A673 (cell line): ENCODE measurements around the gene HNF4A. TPM values are rescaled to one million over a fixed set of nuclear protein-coding genes. Genes with fewer than 3 reads are reported as not detected.

Experiments
- BruUV-seq: library from RNA; stranded (reverse); fragments of 400-500 nt; replicated peaks from 2 replicates; lab custom pipeline; 2021; lab: Mats Ljungman, UMichigan
- CTCF ChIA-PET: fragments of 300-600 bp; sonication (Branson Sonifier 250); formaldehyde crosslinking; loops from one replicate; lab custom pipeline; 2022; ENCODE audit warnings: antibody characterized with exemption; lab: Charles Lee
- POLR2A ChIA-PET: fragments of 300-600 bp; sonication (Branson Sonifier 250); formaldehyde crosslinking; loops from one replicate; lab custom pipeline; 2022; ENCODE audit warnings: antibody characterized with exemption; ENCODE audit not compliant: low non-redundant PET; lab: Charles Lee
- DNase-seq: peaks from one replicate; pipeline ENCODE4 v3.0.0-alpha.2; 2015; ENCODE audit warnings: low spot score
- H3K27ac ChIP-seq: fragments of 200-600 bp; sonication (generic); 2 replicates; pipeline ENCODE4 v1.5.1; 2016; ENCODE audit warnings: mixed run types, low read depth, mild to moderate bottlenecking, mixed read lengths, antibody characterized with exemption, low read length; ENCODE audit not compliant: poor library complexity, severe bottlenecking
- H3K27me3 ChIP-seq: fragments of 200-600 bp; sonication (generic); replicated peaks from 2 replicates; pipeline ENCODE4 v1.6.1; 2017; ENCODE audit warnings: mixed run types, low read depth, mild to moderate bottlenecking, mixed read lengths, antibody characterized with exemption, low read length; ENCODE audit not compliant: insufficient read depth, poor library complexity
- H3K36me3 ChIP-seq: fragments of 200-600 bp; sonication (generic); 2 replicates; pipeline ENCODE4 v1.6.1; 2016; ENCODE audit warnings: mixed run types, mild to moderate bottlenecking, mixed read lengths, antibody characterized with exemption, low read length; ENCODE audit not compliant: insufficient read depth, poor library complexity, severe bottlenecking
- H3K4me1 ChIP-seq: fragments of 200-600 bp; sonication (generic); 2 replicates; pipeline ENCODE4 v1.6.1; 2017; ENCODE audit warnings: mixed run types, mild to moderate bottlenecking, mixed read lengths, antibody characterized with exemption, low read length; ENCODE audit not compliant: insufficient read depth, poor library complexity, severe bottlenecking
- H3K4me3 ChIP-seq: fragments of 200-600 bp; sonication (generic); 2 replicates; pipeline ENCODE4 v1.5.1; 2016; ENCODE audit warnings: low read depth, mixed run types, mild to moderate bottlenecking, mixed read lengths, low read length; ENCODE audit not compliant: poor library complexity, severe bottlenecking
- H3K9me3 ChIP-seq: fragments of 200-600 bp; sonication (generic); 2 replicates; pipeline ENCODE4 v1.6.1; 2016; ENCODE audit warnings: mixed run types, low read depth, mild to moderate bottlenecking, mixed read lengths, antibody characterized with exemption, low read length; ENCODE audit not compliant: poor library complexity, severe bottlenecking
- CTCF ChIP-seq: fragments of 300-800, 200-600 bp; sonication (generic); conservative IDR thresholded peaks from 2 replicates; pipeline ENCODE4 v1.5.1; 2017; ENCODE audit warnings: low read depth, mild to moderate bottlenecking, antibody characterized with exemption, low read length, moderate library complexity, mixed read lengths
- EZH2 ChIP-seq: fragments of 200-600 bp; sonication (generic); IDR thresholded peaks from 2 replicates; pipeline ENCODE4 v1.6.1; 2017; ENCODE audit warnings: borderline replicate concordance, low read depth, mild to moderate bottlenecking, mixed read lengths, antibody characterized with exemption, low read length; ENCODE audit not compliant: poor library complexity, severe bottlenecking
- intact Hi-C: fragments of 100-400 bp; cut with micrococcal nuclease; formaldehyde crosslinking; loops from one replicate; pipeline ENCODE4 v1.10.0; 2022; ENCODE audit not compliant: unreplicated experiment
- total RNA-seq: library from RNA; stranded (reverse); gene quantifications from 2 replicates; pipeline ENCODE4 v1.2.3, GENCODE V29; 2021

The HNF4A gene
- total RNA-seq, 1 experiment from 2014 or later = not detected

GRCh38 chr20:44402391-44403193 lies 47.1 kb downstream of the HNF4A start:
- H3K36me3 ChIP-seq = no peaks in the 10 kb centered on the region
- H3K4me1 ChIP-seq = no peaks in the 10 kb centered on the region
- no peak overlapping the region for H3K27ac ChIP-seq
- ChIA-PET CTCF (no interaction called here), POLR2A (no interaction called here)
- intact Hi-C loops = no loop called here
- DNase-seq = no peak
- H3K4me3 ChIP-seq = no peak overlapping the region
- TF ChIP-seq EZH2 = no peak
- TF ChIP-seq CTCF = no peak
- BruUV-seq = no TSS peak
- H3K27me3 ChIP-seq = no peaks in the 10 kb centered on the region
- H3K9me3 ChIP-seq = no peaks in the 10 kb centered on the region

- intact Hi-C loops = no loop called here
- Histone ChIP-seq H3K36me3 (no peaks in the 10 kb centered on the region), H3K9me3 (no peaks in the 10 kb centered on the region), H3K27me3 (no peaks in the 10 kb centered on the region), H3K4me3 (no peak overlapping the region), H3K27ac (no peak overlapping the region), H3K4me1 (no peaks in the 10 kb centered on the region)
- no peak for DNase-seq
- ChIA-PET CTCF (no interaction called here), POLR2A (no interaction called here)
- BruUV-seq = no TSS peak
- TF ChIP-seq CTCF = no peak
- TF ChIP-seq EZH2 = no peak
Observed at GRCh38 chr20:44403194-44404112, 48.0 kb downstream of the HNF4A start.

- CTCF ChIA-PET = no interaction called here
- no peaks in the 10 kb centered on the region for H3K36me3 ChIP-seq
- no TSS peak for BruUV-seq
- POLR2A ChIA-PET = no interaction called here
- H3K27me3 ChIP-seq = no peaks in the 10 kb centered on the region
- DNase-seq = no peak
- no peaks in the 10 kb centered on the region for H3K4me1 ChIP-seq
- TF ChIP-seq CTCF (no peak), EZH2 (no peak)
- no peaks in the 10 kb centered on the region for H3K9me3 ChIP-seq
- H3K4me3 ChIP-seq = no peak overlapping the region
- intact Hi-C loops = no loop called here
- H3K27ac ChIP-seq = no peak overlapping the region
Observed at GRCh38 chr20:44404204-44405181, 49.0 kb downstream of the HNF4A start.
